K562 (cell line): ENCODE data around the gene SLC4A11. TPM values are rescaled to one million over a fixed set of nuclear protein-coding genes. Genes with fewer than 3 reads are reported as not detected.

ENCODE experiments used
- ATAC-seq: fragments of 200-7000 bp; cut with Tn5 transposase; 3 replicates; pipeline ENCODE4 v1.9.1; 2020; ENCODE audit warnings: moderate library complexity
- BruUV-seq: library from RNA; stranded (reverse); fragments of 400-500 nt; replicated peaks from 2 replicates; lab custom pipeline; 2021; lab: Mats Ljungman, UMichigan
- CTCF ChIA-PET: fragments of 300-600 bp; formaldehyde crosslinking; extraction: SDS; loops from one replicate; lab custom pipeline; 2021; ENCODE audit warnings: low intra/inter-chr PET ratio; lab: Yijun Ruan, JAX
- POLR2A ChIA-PET: fragments of 300-600, 350-650 bp; sonication (Branson Sonifier 250); formaldehyde crosslinking; extraction: SDS; loops from one replicate; lab custom pipeline; 2021; ENCODE audit warnings: antibody characterized with exemption, inconsistent platforms; lab: Yijun Ruan, JAX
- DNase-seq, 4 experiments: peaks; one replicate each; pipeline versions ENCODE4 v3.0.0 to v3.0.0-alpha.2; 2011 to 2018; ENCODE audit warnings: low spot score in 3 of 4, mixed read lengths in 3 of 4; ENCODE audit errors: extremely low read depth in 1 of 4
- FAIRE-seq: peaks from 2 replicates; lab custom pipeline; 2011; peaks lifted over from hg19 to GRCh38; lab: Jason Lieb, UNC
- H2AFZ ChIP-seq: 2 replicates; pipeline ENCODE4 v1.6.0; 2011; ENCODE audit warnings: low read depth, low read length, control low read depth, inconsistent platforms
- H3K27ac ChIP-seq: fragments of 200-600 bp; 3 replicates; pipeline ENCODE4 v1.8.0; 2011; ENCODE audit warnings: low read depth, mild to moderate bottlenecking, control low read depth, inconsistent platforms, low read length, moderate library complexity, mixed read lengths; ENCODE audit errors: extremely low read depth
- H3K27me3 ChIP-seq, 2 experiments: fragments of 300-600 bp in 1 of 2; 2 replicates in 1 of 2; 3 replicates in 1 of 2; pipeline versions ENCODE4 v1.6.0 to v1.8.0; 2011; ENCODE audit warnings: inconsistent platforms in 2 of 2, low read length in 2 of 2, mild to moderate bottlenecking in 1 of 2, mixed read lengths in 1 of 2, moderate library complexity in 1 of 2; ENCODE audit not compliant: control insufficient read depth in 2 of 2, insufficient read depth in 2 of 2
- H3K36me3 ChIP-seq: fragments of 300-600 bp; 3 replicates; pipeline ENCODE4 v1.8.0; 2011; ENCODE audit warnings: mild to moderate bottlenecking, low read length, inconsistent platforms; ENCODE audit not compliant: control insufficient read depth, insufficient read depth
- H3K4me1 ChIP-seq, 2 experiments: fragments of 200-600 bp in 1 of 2; replicated peaks in 1 of 2; 2 replicates in 1 of 2; 3 replicates in 1 of 2; pipeline versions ENCODE4 v1.5.1 to v1.8.0; 2011; ENCODE audit warnings: inconsistent platforms in 2 of 2, low read length in 2 of 2, mild to moderate bottlenecking in 1 of 2, mixed read lengths in 1 of 2, moderate library complexity in 1 of 2; ENCODE audit not compliant: control insufficient read depth in 2 of 2, insufficient read depth in 2 of 2
- H3K4me2 ChIP-seq: 2 replicates; pipeline ENCODE4 v1.6.1; 2011; ENCODE audit warnings: low read length, control low read depth, inconsistent platforms, mixed read lengths; ENCODE audit not compliant: insufficient read depth
- H3K4me3 ChIP-seq: fragments of 200-600 bp; sonication (generic), shearing (Covaris generic); 2 replicates; pipeline ENCODE4 v1.5.1; 2016; ENCODE audit warnings: control low read depth, inconsistent platforms
- H3K79me2 ChIP-seq: fragments of 200-600 bp; 3 replicates; pipeline ENCODE4 v1.8.0; 2011; ENCODE audit warnings: low read length, inconsistent platforms; ENCODE audit not compliant: control insufficient read depth, insufficient read depth
- H3K9ac ChIP-seq, 2 experiments: 2 replicates each; pipeline versions ENCODE4 v1.6.0 to v1.6.1; 2011; ENCODE audit warnings: low read depth in 2 of 2, low read length in 2 of 2, control low read depth in 1 of 2, inconsistent platforms in 1 of 2, mild to moderate bottlenecking in 1 of 2, mixed read lengths in 1 of 2; ENCODE audit not compliant: insufficient read depth in 1 of 2
- H3K9me1 ChIP-seq: one replicate; pipeline ENCODE4 v1.6.0; 2011; ENCODE audit warnings: inconsistent platforms, mild to moderate bottlenecking, low read length, moderate library complexity; ENCODE audit not compliant: control insufficient read depth, insufficient read depth
- H3K9me3 ChIP-seq: replicated peaks from 2 replicates; pipeline ENCODE4 v1.5.1; 2011; ENCODE audit warnings: low read depth, low read length, inconsistent platforms; ENCODE audit not compliant: control insufficient read depth, insufficient read depth
- H4K20me1 ChIP-seq: replicated peaks from 2 replicates; pipeline ENCODE4 v1.6.1; 2011; ENCODE audit warnings: low read length, inconsistent platforms, mixed read lengths; ENCODE audit not compliant: control insufficient read depth, insufficient read depth
- CBX8 ChIP-seq: fragments of 200-600 bp; sonication (generic); IDR thresholded peaks from 2 replicates; pipeline ENCODE4 v1.6.1; 2012; ENCODE audit warnings: borderline replicate concordance, mixed run types, low read depth, mild to moderate bottlenecking, moderate library complexity, mixed read lengths, low read length, control low read depth, inconsistent platforms; ENCODE audit not compliant: poor library complexity, severe bottlenecking; ENCODE audit errors: extremely low read depth
- DPF2 ChIP-seq: fragments of 450-650 bp; IDR thresholded peaks from 2 replicates; pipeline ENCODE4 v1.6.1; 2016
- ELK1 ChIP-seq: sonication (generic); formaldehyde crosslinking; IDR thresholded peaks from 2 replicates; pipeline ENCODE4 v1.8.1; 2022; ENCODE audit warnings: missing genetic modification reagents
- ILK ChIP-seq: fragments of 450-650 bp; IDR thresholded peaks from 2 replicates; pipeline ENCODE4 v1.6.1; 2016; ENCODE audit warnings: missing genetic modification characterization, low read depth, mild to moderate bottlenecking, missing compliant biosample characterization, moderate library complexity, borderline replicate concordance
- NCOR1 ChIP-seq: fragments of 450-650 bp; IDR thresholded peaks from 2 replicates; pipeline ENCODE4 v1.6.1; 2016; ENCODE audit warnings: mild to moderate bottlenecking, moderate library complexity
- NRF1 ChIP-seq, 2 experiments: fragments of 450-650 bp; IDR thresholded peaks in 1 of 2; conservative IDR thresholded peaks in 1 of 2; 2 replicates each; pipeline ENCODE4 v1.6.1; 2014; ENCODE audit warnings: mild to moderate bottlenecking in 2 of 2
- PHF20 ChIP-seq: fragments of 450-650 bp; IDR thresholded peaks from 2 replicates; pipeline ENCODE4 v1.6.1; 2018; ENCODE audit not compliant: partially characterized antibody
- RBM17 ChIP-seq: fragments of 200-400 bp; formaldehyde crosslinking; IDR thresholded peaks from 2 replicates; pipeline ENCODE4 v1.6.1; 2017; ENCODE audit warnings: low read depth, mild to moderate bottlenecking, low read length, borderline replicate concordance
- RBM25 ChIP-seq: fragments of 200-400 bp; formaldehyde crosslinking; IDR thresholded peaks from 2 replicates; pipeline ENCODE4 v1.6.1; 2018; ENCODE audit warnings: low read length, low read depth, moderate library complexity; ENCODE audit not compliant: severe bottlenecking
- SMARCA4 ChIP-seq: fragments of 450-650 bp; IDR thresholded peaks from 2 replicates; pipeline ENCODE4 v1.6.1; 2016
- ZNF134 ChIP-seq: fragments of 250-450 bp; sonication (Bioruptor Pico); conservative IDR thresholded peaks from 2 replicates; pipeline ENCODE4 v1.4.0; 2020
- ZNF232 ChIP-seq: sonication (generic); formaldehyde crosslinking; IDR thresholded peaks from 2 replicates; pipeline ENCODE4 v1.8.0; 2022; ENCODE audit warnings: mild to moderate bottlenecking, missing genetic modification reagents
- ZNF592 ChIP-seq: fragments of 450-650 bp; IDR thresholded peaks from 2 replicates; pipeline ENCODE4 v1.6.1; 2017; ENCODE audit warnings: antibody characterized with exemption, mild to moderate bottlenecking
- WGBS: fragments of 100-300 bp; shearing (Covaris generic); methylation state at CpG from one replicate; pipeline ENCODE4 v1.1.6; 2016; ENCODE audit warnings: low coverage, mixed read lengths; ENCODE audit not compliant: insufficient coverage; ENCODE audit errors: missing lambda C conversion rate; 5-methylcytosine and 5-hydroxymethylcytosine counted together
- in situ Hi-C: fragments of 300-500 bp; cut with MboI; formaldehyde crosslinking; loops from 4 replicates; pipeline ENCODE4 v1.15.0; 2018; ENCODE audit warnings: inconsistent platforms, mixed read lengths
- intact Hi-C: fragments of 100-400 bp; cut with micrococcal nuclease; formaldehyde crosslinking; loops from 2 replicates; pipeline ENCODE4 v1.14.2; 2022
- polyA plus RNA-seq, 8 experiments: library from polyadenylated mRNA; depleted of rRNA in 4 of 8; stranded (reverse) in 5 of 8; unstranded in 3 of 8; fragments of >200 nt; fragmentation: Nextera tagmentation in 2 of 8; fragmentation: Illumina TruSeq in 1 of 8; extraction: Ambion mirVana in 2 of 8; extraction: Trizol in 1 of 8; gene quantifications; 2 replicates each; pipeline versions ENCODE4 v1.2.1 to v1.2.3, GENCODE V29; 2011 to 2014; ENCODE audit warnings: inconsistent platforms in 1 of 8, missing spikeins in 1 of 8
- total RNA-seq, 7 experiments: library from RNA; depleted of rRNA in 6 of 7; stranded (reverse); fragments of >200 nt in 6 of 7; fragmentation: Illumina TruSeq in 2 of 7; extraction: Trizol in 2 of 7; gene quantifications; 2 replicates each; pipeline versions ENCODE4 v1.2.1 to v1.2.3, GENCODE V29; 2011 to 2021; ENCODE audit warnings: low replicate concordance in 1 of 7

SLC4A11 gene
- total and polyA plus RNA-seq, 9 of the 15 experiments (the other 6 are each of a cell fraction or from before 2014, with no cell fraction given): 0.10 to 2.0 (median 0.20) TPM

- Histone ChIP-seq H3K9me1 (no peaks in the 10 kb centered on the region), H4K20me1 (no peaks in the 10 kb centered on the region; the same call in 1 of the 2 replicates), H3K4me1 (peaks cover 0 to 30% of the 10 kb centered on the region in 2 experiments; a peak in 2 of 5 replicates), H2AFZ (no peak overlapping the region), H3K27me3 (peaks cover 8 to 56% of the 10 kb centered on the region in 2 experiments; a peak in 3 of 5 replicates), H3K4me2 (no peak overlapping the region), H3K36me3 (no peaks in the 10 kb centered on the region), H3K9ac (no peak overlapping the region), H3K27ac (no peak overlapping the region), H3K79me2 (no peaks in the 10 kb centered on the region), H3K9me3 (no peaks in the 10 kb centered on the region), H3K4me3 (no peak overlapping the region)
- in situ Hi-C loops (no loop called here), intact Hi-C loops (no loop called here)
- no peak for ATAC-seq
- TF ChIP-seq CBX8 (no peak), ILK (tag) (no peak), RBM17 (no peak), NCOR1 (no peak), ZNF232 (CRISPR knock-in tag) (no peak), ELK1 (CRISPR knock-in tag) (no peak), ZNF134 (CRISPR knock-in tag) (no peak), NRF1 (conservative IDR thresholded peaks at IDR 0.05 in 1 of 2, IDR thresholded peaks at IDR 0.05 in 1 of 2) (no peak), SMARCA4 (no peak), PHF20 (no peak), RBM25 (no peak), DPF2 (no peak), ZNF592 (no peak)
- no TSS peak for BruUV-seq
- DNase-seq: no peak
- ChIA-PET CTCF (no interaction called here), POLR2A (interaction anchor here (0.6 to 1.1 kb wide), 5 partner anchors 12 to 217 kb away, joined by 3 to 4 read pairs (median 3); no protein-coding TSS in a partner anchor)
- FAIRE-seq: no peak
- WGBS: 38% methylated on average over 14 of the region's 25 CpGs
Measured at GRCh38 chr20:3237011-3237957, 1.7 kb downstream of the SLC4A11 start.
